ENCODE results near the gene ACAA2.

GRCh38 chr18:49788327-49788898, 24.9 kb downstream of the ACAA2 start:
- TF ChIP-seq, protein P1, sequence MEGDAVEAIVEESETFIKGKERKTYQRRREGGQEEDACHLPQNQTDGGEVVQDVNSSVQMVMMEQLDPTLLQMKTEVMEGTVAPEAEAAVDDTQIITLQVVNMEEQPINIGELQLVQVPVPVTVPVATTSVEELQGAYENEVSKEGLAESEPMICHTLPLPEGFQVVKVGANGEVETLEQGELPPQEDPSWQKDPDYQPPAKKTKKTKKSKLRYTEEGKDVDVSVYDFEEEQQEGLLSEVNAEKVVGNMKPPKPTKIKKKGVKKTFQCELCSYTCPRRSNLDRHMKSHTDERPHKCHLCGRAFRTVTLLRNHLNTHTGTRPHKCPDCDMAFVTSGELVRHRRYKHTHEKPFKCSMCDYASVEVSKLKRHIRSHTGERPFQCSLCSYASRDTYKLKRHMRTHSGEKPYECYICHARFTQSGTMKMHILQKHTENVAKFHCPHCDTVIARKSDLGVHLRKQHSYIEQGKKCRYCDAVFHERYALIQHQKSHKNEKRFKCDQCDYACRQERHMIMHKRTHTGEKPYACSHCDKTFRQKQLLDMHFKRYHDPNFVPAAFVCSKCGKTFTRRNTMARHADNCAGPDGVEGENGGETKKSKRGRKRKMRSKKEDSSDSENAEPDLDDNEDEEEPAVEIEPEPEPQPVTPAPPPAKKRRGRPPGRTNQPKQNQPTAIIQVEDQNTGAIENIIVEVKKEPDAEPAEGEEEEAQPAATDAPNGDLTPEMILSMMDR (conservative IDR thresholded peaks at IDR 0.05; ENCODE audit: low read depth, low read length), result no peak
- no peak for TF ChIP-seq EZH2 (IDR thresholded peaks at IDR 0.05; ENCODE audit: borderline replicate concordance, low read depth, low read length, poor library complexity, severe bottlenecking)

Data from A673 (cell line).